Skin epidermis (tissue), 12 donors: ENCODE data around the gene LGR6.

Experiments
- H3K27ac ChIP-seq, 21 experiments: fragments of 200-600 bp; sonication (generic) in 11 of 21; one replicate each; pipeline ENCODE4 v1.5.0; 2020; ENCODE audit warnings: mild to moderate bottlenecking in 3 of 21, inconsistent platforms in 2 of 21, moderate library complexity in 2 of 21
- H3K4me3 ChIP-seq, 7 experiments: fragments of 200-600 bp; sonication (generic) in 2 of 7; one replicate each; pipeline ENCODE4 v1.5.0; 2020; ENCODE audit warnings: inconsistent platforms in 2 of 7, mild to moderate bottlenecking in 2 of 7, moderate library complexity in 1 of 7

The LGR6 gene

DNA sequence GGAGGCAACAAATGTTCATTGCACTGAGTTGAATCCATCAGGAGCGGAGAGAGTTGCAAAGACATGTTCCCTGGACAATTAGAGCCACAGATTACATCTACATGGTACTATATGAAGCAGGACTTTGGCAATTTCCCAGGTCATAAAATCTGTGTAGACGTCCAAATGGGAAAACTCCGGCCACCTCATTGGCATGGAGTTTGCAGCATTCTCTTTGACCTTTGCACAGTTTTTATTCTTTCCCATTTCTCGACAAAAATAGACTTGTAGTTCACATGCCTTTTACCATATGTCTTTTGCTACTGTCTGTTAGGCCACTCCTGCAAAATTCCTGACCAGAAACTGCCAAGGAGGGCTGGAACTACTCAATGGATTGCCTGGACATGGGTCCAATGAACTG, 100.0 kb downstream of the LGR6 start:
- Histone ChIP-seq H3K4me3 (no peak overlapping the region), H3K27ac (no peak overlapping the region)

- Histone ChIP-seq H3K4me3 (no peak overlapping the region), H3K27ac (no peak overlapping the region)
These were observed 108.6 kb downstream of the LGR6 start for GRCh38 chr1:202302166-202302565.

- H3K4me3 ChIP-seq, result no peak overlapping the region
- no peak overlapping the region for H3K27ac ChIP-seq
These were observed 110.8 kb downstream of the LGR6 start for GRCh38 chr1:202304375-202304774.

DNA sequence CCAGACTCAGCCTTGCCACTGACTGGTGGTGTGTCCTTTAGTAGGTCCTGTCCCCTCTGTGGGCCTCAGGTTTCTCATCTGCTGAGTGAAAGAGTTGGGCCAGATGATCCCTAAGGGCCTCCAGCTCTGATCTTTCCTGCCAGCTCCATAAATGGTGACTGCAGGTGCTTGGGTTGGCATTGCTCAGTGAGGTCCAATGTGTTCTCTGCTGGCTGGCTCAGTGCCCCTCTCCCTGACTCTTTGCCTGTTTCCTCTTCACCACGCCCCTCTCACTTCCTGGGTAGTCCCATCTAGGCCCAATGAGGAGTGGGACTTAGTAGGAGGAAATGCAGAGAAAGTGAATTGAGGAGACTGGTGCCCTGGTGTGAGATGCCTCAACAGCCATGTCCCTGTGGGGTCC, 111.6 kb downstream of the LGR6 start:
- H3K27ac ChIP-seq, result no peak overlapping the region
- no peak overlapping the region for H3K4me3 ChIP-seq

DNA sequence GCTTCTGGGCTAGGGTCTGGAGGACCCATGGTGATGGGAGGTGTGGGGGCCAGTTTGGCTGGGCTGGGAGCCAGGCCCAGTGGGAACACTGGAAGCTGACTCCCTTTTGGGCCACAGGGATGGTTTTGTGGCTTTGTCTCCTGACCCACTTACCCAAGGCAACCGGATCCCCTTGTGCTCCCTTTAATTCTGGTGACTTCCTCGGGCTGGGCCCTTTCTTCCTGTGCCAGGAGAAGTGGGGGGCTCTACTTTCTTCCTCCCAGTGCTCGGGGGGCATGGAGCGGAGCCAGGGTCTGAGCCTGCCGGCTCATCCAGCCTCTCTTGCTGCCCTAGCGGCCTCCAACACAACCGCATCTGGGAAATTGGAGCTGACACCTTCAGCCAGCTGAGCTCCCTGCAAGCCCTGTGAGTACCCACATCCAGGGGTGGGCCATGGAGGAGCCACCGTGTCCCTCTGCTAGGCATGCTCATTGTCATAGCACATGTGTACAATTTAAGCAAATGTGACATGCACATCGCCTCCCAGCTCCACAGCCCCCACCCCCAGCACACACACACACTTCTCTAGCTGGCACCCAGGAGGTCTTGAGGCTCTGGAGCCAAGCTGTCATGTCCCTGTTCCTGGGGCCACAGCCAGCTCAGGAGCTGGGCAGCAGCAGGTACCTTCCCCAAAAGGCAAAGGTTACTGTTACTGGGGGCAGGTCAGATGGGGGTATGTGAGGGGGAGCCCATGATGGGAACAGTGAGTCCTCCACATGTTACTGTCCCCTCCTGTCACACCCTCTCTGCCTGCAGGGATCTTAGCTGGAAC, 113.1 kb downstream of the LGR6 start:
- no peak overlapping the region for H3K27ac ChIP-seq
- H3K4me3 ChIP-seq, result no peak overlapping the region

DNA sequence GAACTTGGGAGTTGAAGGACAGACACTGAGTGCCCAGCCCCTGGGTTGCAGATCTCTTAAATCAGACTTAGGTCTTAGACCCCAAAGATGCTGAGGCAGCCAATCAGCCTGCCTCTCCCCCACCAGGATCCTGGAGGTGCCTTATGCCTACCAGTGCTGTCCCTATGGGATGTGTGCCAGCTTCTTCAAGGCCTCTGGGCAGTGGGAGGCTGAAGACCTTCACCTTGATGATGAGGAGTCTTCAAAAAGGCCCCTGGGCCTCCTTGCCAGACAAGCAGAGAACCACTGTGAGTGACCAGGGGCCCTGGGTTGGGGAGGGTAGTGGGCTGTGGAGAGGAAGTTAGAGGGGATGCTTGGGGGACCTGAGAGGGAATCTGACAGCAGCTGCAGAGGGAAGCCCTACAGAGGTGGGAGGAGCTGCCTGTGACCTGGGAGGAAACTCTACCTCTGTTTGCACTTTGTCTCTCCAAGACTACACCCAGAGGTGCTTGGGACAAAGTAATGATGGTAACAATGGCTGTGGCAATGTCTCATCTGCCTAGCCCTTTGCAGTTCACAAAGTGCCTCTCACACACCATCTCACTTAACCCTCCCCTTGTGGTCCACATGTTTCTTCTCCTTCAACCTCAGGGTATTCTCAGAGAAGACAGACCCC, 116.6 kb downstream of the LGR6 start:
- no peak overlapping the region for H3K27ac ChIP-seq

DNA sequence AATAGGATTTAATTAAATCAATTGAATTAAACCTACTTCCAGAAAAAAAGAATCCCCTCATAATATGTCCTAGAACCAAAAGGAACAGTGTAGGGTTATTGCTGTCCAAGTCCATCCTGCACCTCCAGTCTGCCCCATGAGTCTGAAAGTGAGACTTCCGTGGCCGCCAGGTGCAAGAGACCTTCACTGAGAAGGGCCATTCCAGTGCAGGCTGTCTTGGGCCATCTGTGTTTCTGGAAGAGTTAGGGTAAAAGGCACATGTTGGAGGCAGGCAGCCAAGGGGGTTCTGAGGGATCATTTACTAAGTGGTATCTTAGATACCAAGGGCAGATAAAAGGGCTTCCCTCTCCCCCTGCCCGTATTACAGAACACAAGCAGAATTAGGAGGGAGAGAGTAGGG, 117.1 kb downstream of the LGR6 start:
- H3K4me3 ChIP-seq, result no peak overlapping the region
- H3K27ac ChIP-seq, result no peak overlapping the region

More for the DNA sequence above, 116.6 kb downstream of the LGR6 start:
- no peak overlapping the region for H3K4me3 ChIP-seq

GRCh38 chr1:202311875-202312635, 118.5 kb downstream of the LGR6 start:
- no peak overlapping the region for H3K27ac ChIP-seq
- H3K4me3 ChIP-seq, result no peak overlapping the region

DNA sequence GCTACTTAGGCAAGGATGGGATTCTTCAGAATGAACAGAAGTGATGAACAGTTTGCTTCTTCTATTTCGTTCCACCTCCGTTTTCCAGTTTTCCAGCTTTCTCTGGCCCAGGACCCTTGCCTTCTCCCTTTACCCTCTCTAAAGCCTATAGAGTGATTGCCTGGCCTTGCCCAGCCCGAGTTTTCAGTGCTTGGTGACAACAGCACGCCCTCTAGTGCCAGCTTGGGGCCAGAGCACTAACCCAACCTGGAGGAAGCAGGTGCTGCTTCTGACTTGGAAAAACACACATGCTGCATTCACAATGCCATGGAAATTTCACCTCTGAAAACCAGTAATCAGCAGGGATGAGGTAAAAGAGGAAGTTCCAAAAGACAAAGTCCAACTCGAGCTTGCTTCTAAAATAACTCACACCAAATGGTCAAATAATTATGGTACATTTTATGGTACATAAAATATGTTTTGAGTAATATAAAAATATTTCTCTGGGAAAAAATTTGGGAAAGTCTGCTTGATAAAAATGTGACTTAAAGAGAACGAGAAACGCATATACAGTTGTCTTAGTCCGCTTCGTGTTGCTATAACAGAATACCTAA, 122.1 kb downstream of the LGR6 start:
- Histone ChIP-seq H3K4me3 (no peak overlapping the region), H3K27ac (no peak overlapping the region)

GRCh38 chr1:202316186-202316585, 122.6 kb downstream of the LGR6 start:
- Histone ChIP-seq H3K27ac (no peak overlapping the region), H3K4me3 (no peak overlapping the region)

DNA sequence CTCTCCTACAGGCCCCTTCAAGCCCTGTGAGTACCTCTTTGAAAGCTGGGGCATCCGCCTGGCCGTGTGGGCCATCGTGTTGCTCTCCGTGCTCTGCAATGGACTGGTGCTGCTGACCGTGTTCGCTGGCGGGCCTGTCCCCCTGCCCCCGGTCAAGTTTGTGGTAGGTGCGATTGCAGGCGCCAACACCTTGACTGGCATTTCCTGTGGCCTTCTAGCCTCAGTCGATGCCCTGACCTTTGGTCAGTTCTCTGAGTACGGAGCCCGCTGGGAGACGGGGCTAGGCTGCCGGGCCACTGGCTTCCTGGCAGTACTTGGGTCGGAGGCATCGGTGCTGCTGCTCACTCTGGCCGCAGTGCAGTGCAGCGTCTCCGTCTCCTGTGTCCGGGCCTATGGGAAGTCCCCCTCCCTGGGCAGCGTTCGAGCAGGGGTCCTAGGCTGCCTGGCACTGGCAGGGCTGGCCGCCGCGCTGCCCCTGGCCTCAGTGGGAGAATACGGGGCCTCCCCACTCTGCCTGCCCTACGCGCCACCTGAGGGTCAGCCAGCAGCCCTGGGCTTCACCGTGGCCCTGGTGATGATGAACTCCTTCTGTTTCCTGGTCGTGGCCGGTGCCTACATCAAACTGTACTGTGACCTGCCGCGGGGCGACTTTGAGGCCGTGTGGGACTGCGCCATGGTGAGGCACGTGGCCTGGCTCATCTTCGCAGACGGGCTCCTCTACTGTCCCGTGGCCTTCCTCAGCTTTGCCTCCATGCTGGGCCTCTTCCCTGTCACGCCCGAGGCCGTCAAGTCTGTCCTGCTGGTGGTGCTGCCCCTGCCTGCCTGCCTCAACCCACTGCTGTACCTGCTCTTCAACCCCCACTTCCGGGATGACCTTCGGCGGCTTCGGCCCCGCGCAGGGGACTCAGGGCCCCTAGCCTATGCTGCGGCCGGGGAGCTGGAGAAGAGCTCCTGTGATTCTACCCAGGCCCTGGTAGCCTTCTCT, 124.6 kb downstream of the LGR6 start:
- H3K27ac ChIP-seq, result no peak overlapping the region
- H3K4me3 ChIP-seq, result no peak overlapping the region

DNA sequence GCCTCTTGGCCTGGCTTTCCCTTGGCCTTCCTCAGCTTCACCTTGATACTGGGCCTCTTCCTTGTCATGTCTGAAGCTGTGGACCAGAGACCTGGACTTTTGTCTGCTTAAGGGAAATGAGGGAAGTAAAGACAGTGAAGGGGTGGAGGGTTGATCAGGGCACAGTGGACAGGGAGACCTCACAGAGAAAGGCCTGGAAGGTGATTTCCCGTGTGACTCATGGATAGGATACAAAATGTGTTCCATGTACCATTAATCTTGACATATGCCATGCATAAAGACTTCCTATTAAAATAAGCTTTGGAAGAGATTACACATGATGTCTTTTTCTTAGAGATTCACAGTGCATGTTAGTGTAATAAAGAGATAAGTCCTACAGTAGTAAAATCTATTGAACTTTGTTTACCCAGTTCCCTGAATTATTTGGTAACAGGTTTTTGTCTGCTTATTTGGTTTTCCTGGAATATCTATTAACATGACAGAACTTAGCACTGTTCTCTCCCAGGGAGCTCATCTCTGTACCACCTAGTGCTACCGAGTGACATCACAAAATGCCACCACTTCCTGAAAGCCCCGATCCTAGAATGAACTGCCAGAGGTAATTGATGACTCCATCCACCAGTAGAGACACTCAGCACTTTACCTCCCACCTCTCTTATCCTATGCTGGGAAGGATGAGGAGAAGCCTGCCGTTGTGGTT, 125.9 kb downstream of the LGR6 start:
- Histone ChIP-seq H3K27ac (no peak overlapping the region), H3K4me3 (no peak overlapping the region)

GRCh38 chr1:202320081-202320405, 126.4 kb downstream of the LGR6 start:
- Histone ChIP-seq H3K4me3 (no peak overlapping the region), H3K27ac (no peak overlapping the region)

- no peak overlapping the region for H3K27ac ChIP-seq
- no peak overlapping the region for H3K4me3 ChIP-seq
These were observed 130.1 kb downstream of the LGR6 start for GRCh38 chr1:202323731-202324130.

GRCh38 chr1:202324646-202325045, 131.0 kb downstream of the LGR6 start:
- H3K27ac ChIP-seq, result no peak overlapping the region
- H3K4me3 ChIP-seq, result no peak overlapping the region

DNA sequence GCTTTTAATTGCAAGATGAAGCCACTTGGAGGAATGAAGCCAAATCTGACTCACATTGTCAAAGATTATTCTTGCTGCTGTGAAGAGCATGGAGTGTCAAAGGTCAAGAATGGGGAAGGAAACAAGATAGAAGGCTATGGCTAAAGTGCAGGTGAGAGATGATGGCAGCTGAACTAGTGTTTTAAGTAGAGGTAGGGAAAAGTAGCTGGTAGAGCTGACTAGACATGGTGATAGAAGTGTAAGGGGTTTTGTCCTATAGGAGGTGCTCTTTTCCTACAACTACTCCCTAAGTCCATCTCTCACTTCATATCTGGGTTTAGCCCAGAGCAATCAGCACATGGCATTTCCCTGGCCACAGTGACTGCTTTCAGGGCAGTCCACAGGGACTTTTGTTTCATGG, 136.3 kb downstream of the LGR6 start:
- Histone ChIP-seq H3K27ac (no peak overlapping the region), H3K4me3 (no peak overlapping the region)

GRCh38 chr1:202333861-202334260, 140.3 kb downstream of the LGR6 start:
- Histone ChIP-seq H3K4me3 (no peak overlapping the region), H3K27ac (no peak overlapping the region)

GRCh38 chr1:202343652-202344349, 150.2 kb downstream of the LGR6 start:
- no peak overlapping the region for H3K4me3 ChIP-seq
- H3K27ac ChIP-seq, result no peak overlapping the region
